ENCODE data around the gene TNS2.

Gene TNS2

GRCh38 chr12:53042607-53043454, 7.0 kb upstream of the TNS2 start:
- no peak for DNase-seq

GRCh38 chr12:53044052-53044581, 5.7 kb upstream of the TNS2 start:
- peak; percentile 44 to 75 for DNase-seq

- DNase-seq, result no peak
These were observed 4.8 kb upstream of the TNS2 start for GRCh38 chr12:53044896-53045695.

- no peak for DNase-seq
These were observed 4.2 kb upstream of the TNS2 start for GRCh38 chr12:53045696-53046045.

- DNase-seq, result peak; percentile 85 to 86
These were observed 3.1 kb upstream of the TNS2 start for GRCh38 chr12:53046655-53047220.

- DNase-seq, result peak; percentile 79 to 86
These were observed 2.4 kb upstream of the TNS2 start for GRCh38 chr12:53047221-53048032.

GRCh38 chr12:53048033-53048779, 1.7 kb upstream of the TNS2 start:
- peak in 1 of 2 donors; percentile 62 for DNase-seq

- DNase-seq, result peak in 1 of 2 donors; percentile 38
These were observed 974 bp upstream of the TNS2 start for GRCh38 chr12:53048780-53049401.

GRCh38 chr12:53050426-53051057, 677 bp downstream of the TNS2 start:
- peak in 1 of 2 donors; percentile 95 for DNase-seq

GRCh38 chr12:53051058-53051880, 1.4 kb downstream of the TNS2 start:
- peak; percentile 85 to 96 for DNase-seq

- DNase-seq, result no peak
These were observed 2.1 kb downstream of the TNS2 start for GRCh38 chr12:53051881-53052412.

- DNase-seq, result peak; percentile 88 to 89
These were observed 2.8 kb downstream of the TNS2 start for GRCh38 chr12:53052419-53053217.

- DNase-seq, result peak; percentile 48 to 63
These were observed 3.6 kb downstream of the TNS2 start for GRCh38 chr12:53053218-53054111.

- DNase-seq, result peak; percentile 93 to 98
These were observed 4.4 kb downstream of the TNS2 start for GRCh38 chr12:53054112-53054878.

GRCh38 chr12:53055471-53056266, 5.8 kb downstream of the TNS2 start:
- DNase-seq, result no peak

- no peak for DNase-seq
These were observed 6.4 kb downstream of the TNS2 start for GRCh38 chr12:53056296-53056695.

Data from hippocampal formation (tissue), 2 donors.